Uterus (tissue), 4 donors: ENCODE data around the gene ARMS2. TPM values are rescaled to one million over a fixed set of nuclear protein-coding genes. Genes with fewer than 3 reads are reported as not detected.

ENCODE experiments used
- DNase-seq, 2 donors: peaks; one replicate each; pipeline ENCODE4 v3.0.0-alpha.2; 2019 to 2020
- H3K27ac ChIP-seq, 2 donors: fragments of 200-600 bp; sonication (generic); 1 replicate in 1 of 2; 2 replicates in 1 of 2; pipeline ENCODE4 v1.5.1; 2016 to 2018
- H3K27me3 ChIP-seq, 2 donors: fragments of 200-600 bp; sonication (generic); one replicate each; pipeline ENCODE4 v1.5.1; 2018 to 2019; ENCODE audit warnings: control low read depth in 1 of 2
- H3K36me3 ChIP-seq, 2 donors: fragments of 200-600 bp; sonication (generic); one replicate each; pipeline ENCODE4 v1.5.1; 2019; ENCODE audit warnings: control low read depth in 1 of 2
- H3K4me1 ChIP-seq, 2 donors: fragments of 200-600 bp; sonication (generic); one replicate each; pipeline ENCODE4 v1.5.1; 2018 to 2019; ENCODE audit warnings: control low read depth in 1 of 2
- H3K4me3 ChIP-seq, 2 donors: fragments of 200-600 bp; sonication (generic); 1 replicate in 1 of 2; 2 replicates in 1 of 2; pipeline ENCODE4 v1.5.1; 2018 to 2019; ENCODE audit warnings: mild to moderate bottlenecking in 1 of 2
- H3K9me3 ChIP-seq, 2 donors: fragments of 200-600 bp; sonication (generic); one replicate each; pipeline ENCODE4 v1.5.1; 2019; ENCODE audit warnings: control low read depth in 1 of 2
- CTCF ChIP-seq, 4 experiments: fragments of 200-600 bp in 2 of 4; fragments of 450-650 bp in 2 of 4; sonication (generic) in 2 of 4; IDR thresholded peaks; one replicate each; pipeline ENCODE4 v1.5.1; 2016 to 2019; ENCODE audit warnings: antibody characterized with exemption in 4 of 4, mild to moderate bottlenecking in 2 of 4, moderate library complexity in 1 of 4
- POLR2A ChIP-seq, 2 donors: fragments of 450-650 bp; IDR thresholded peaks; one replicate each; pipeline ENCODE4 v1.6.1; 2016; ENCODE audit warnings: antibody characterized with exemption in 2 of 2, mild to moderate bottlenecking in 1 of 2, moderate library complexity in 1 of 2
- intact Hi-C: fragments of 100-400 bp; cut with DNase I; formaldehyde crosslinking; loops from one replicate; pipeline ENCODE4 v1.15.1; 2023; ENCODE audit warnings: low total_unique reads
- total RNA-seq, 4 donors: library from RNA; depleted of rRNA in 3 of 4; stranded (reverse); fragments of >200 nt in 3 of 4; gene quantifications; one replicate each; pipeline versions ENCODE4 v1.1.0 to v1.2.4, GENCODE V29; 2014 to 2023
- donor health status: DM: yes; HTN: yes; CAD: no.

The ARMS2 gene
- total RNA-seq, 4 donors from 2014 or later = not detected

- no peak for TF ChIP-seq POLR2A (IDR thresholded peaks at IDR 0.05)
- no peak for TF ChIP-seq CTCF (IDR thresholded peaks at IDR 0.05)
- peak in 1 of 2 donors; percentile 28 for DNase-seq
- Histone ChIP-seq H3K27me3 (no peaks in the 10 kb centered on the region), H3K36me3 (no peaks in the 10 kb centered on the region), H3K4me1 (peaks cover 0 to 22% of the 10 kb centered on the region in 2 donors), H3K4me3 (no peak overlapping the region), H3K9me3 (no peaks in the 10 kb centered on the region), H3K27ac (peak overlapping the region in 1 of 2 donors; percentile 27)
- intact Hi-C loops = no loop called here
Measured at GRCh38 chr10:122478971-122479370, 24.5 kb downstream of the ARMS2 start.

- no peak overlapping the region for H3K27ac ChIP-seq
- peaks cover 0 to 13% of the 10 kb centered on the region in 2 donors for H3K4me1 ChIP-seq
- intact Hi-C loops = no loop called here
- peak in 1 of 2 donors; percentile 12 for DNase-seq
- no peaks in the 10 kb centered on the region for H3K36me3 ChIP-seq
- no peaks in the 10 kb centered on the region for H3K27me3 ChIP-seq
- H3K4me3 ChIP-seq = no peak overlapping the region
- TF ChIP-seq CTCF (IDR thresholded peaks at IDR 0.05) = no peak
- no peak for TF ChIP-seq POLR2A (IDR thresholded peaks at IDR 0.05)
- H3K9me3 ChIP-seq = no peaks in the 10 kb centered on the region
Measured at GRCh38 chr10:122480146-122480833, 25.8 kb downstream of the ARMS2 start.

GRCh38 chr10:122481296-122482056 lies 27.0 kb downstream of the ARMS2 start:
- peaks cover 0 to 6% of the 10 kb centered on the region in 2 donors for H3K4me1 ChIP-seq
- no peaks in the 10 kb centered on the region for H3K27me3 ChIP-seq
- intact Hi-C loops = no loop called here
- H3K4me3 ChIP-seq = no peak overlapping the region
- H3K9me3 ChIP-seq = no peaks in the 10 kb centered on the region
- no peaks in the 10 kb centered on the region for H3K36me3 ChIP-seq
- H3K27ac ChIP-seq = no peak overlapping the region
- no peak for DNase-seq
- TF ChIP-seq CTCF (IDR thresholded peaks at IDR 0.05) = no peak
- no peak for TF ChIP-seq POLR2A (IDR thresholded peaks at IDR 0.05)

GRCh38 chr10:122484276-122485060 lies 30.0 kb downstream of the ARMS2 start:
- Histone ChIP-seq H3K4me3 (no peak overlapping the region), H3K4me1 (peaks cover 0 to 4% of the 10 kb centered on the region in 2 donors), H3K9me3 (no peaks in the 10 kb centered on the region), H3K27me3 (no peaks in the 10 kb centered on the region), H3K36me3 (no peaks in the 10 kb centered on the region), H3K27ac (peak overlapping the region; percentile 3 to 71)
- intact Hi-C loops = no loop called here
- TF ChIP-seq POLR2A (IDR thresholded peaks at IDR 0.05) = no peak
- TF ChIP-seq CTCF (IDR thresholded peaks at IDR 0.05) = no peak
- no peak for DNase-seq
